ENCODE results near the gene HCST. TPM values are rescaled to one million over a fixed set of nuclear protein-coding genes. Genes with fewer than 3 reads are reported as not detected.
A peak's percentile ranks its signal among the peaks of the same experiment; 100 is the strongest.

The HCST gene
- total RNA-seq, 6 experiments from 2014 or later: 0.96 to 4.1 (median 1.2) TPM

DNA sequence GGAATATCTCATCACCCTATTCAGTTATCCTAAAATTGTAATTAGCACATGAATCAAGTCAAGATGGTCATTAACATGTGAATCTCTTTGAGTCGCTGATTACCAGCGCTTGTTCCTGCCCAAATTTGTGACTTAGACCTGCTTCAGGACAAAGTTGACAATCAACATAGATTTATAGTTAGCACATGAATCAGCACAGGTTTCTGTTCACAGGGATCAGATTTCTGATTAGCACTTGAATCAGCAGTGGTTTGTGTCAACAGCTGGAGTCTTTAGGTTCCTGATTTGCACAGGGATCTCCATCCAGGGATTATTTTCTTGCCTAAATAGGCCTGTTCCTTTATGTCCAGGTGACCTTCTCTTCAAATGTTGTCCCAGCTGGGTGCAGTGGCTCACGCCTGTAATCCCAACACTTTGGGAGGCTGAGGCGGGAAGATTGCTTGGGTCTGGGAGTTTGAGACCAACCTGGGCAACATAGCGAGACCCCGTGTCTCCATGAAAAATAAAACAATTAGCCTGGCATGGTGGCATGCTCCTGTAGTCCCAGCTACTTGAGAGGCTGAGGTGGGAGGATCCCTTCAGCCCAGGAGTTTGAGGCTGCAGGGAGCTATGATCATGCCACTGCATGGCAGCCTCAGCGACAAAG lies 30.1 kb downstream of the HCST start:
- Mint-ChIP-seq H3K27me3 (ENCODE audit: insufficient read depth) (no peaks in the 10 kb centered on the region), H3K4me3 (no peak overlapping the region), H3K27ac (no peak overlapping the region), H3K36me3 (ENCODE audit: low read depth) (no peaks in the 10 kb centered on the region), H3K4me1 (ENCODE audit: low read depth) (peaks cover 36% of the 10 kb centered on the region), H3K9me3 (no peaks in the 10 kb centered on the region)
- no peak for TF ChIP-seq CTCF (IDR thresholded peaks at IDR 0.05)
- no peak for DNase-seq

DNA sequence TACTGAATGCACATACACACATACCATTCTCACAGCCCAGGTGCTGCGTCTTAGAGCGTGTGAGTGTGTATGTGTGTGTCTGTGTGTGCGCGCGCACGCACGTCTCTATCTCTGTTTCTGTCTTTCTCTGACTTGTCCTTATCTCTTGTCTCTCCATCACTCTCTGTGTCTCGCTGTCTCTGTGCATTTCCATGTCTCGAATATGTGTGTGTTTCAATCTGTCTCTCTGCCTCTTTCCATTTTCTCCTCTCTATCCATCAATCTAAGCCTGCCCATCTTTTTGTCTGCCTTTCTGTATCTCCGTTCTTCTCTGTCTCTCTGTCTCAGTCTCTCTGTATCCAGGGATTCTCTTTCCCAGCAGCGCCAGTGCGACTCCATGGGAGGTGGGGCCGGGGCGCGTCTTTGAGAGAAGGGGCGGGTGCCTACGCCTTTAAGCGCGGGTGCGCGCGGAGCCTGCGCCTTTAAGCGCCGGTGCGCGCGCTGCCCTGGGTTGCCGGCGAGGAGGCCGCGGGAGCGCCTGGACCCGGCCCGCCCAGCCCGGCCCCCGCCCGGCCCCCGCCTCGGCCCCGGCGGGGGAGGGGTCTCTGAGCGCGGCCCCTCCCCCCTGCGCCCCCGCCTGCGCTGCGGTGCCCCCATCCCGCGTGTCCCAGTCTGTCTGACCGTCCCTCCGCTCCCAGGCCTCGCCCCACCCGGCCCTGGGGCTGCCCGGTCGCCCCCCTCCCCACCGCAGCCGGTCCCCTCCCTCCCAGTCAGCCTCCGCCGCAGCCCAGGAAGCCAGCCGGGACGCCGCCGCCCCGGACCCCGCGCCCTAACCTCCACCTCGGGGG lies 33.8 kb downstream of the HCST start, which contains the start of gene LRFN3:
TSS of gene LRFN3 (plus strand) at position 464 of the 827 bp plus-strand sequence. CDS start 3,052 bp downstream, outside the sequence.
- Mint-ChIP-seq H3K27ac (no peak within 1 kb of the TSS), H3K4me3 (peak within 1 kb of the TSS; percentile 93), H3K27me3 (ENCODE audit: insufficient read depth) (no peaks in the 10 kb centered on the region), H3K9me3 (no peaks in the 10 kb centered on the region), H3K4me1 (ENCODE audit: low read depth) (peaks cover 39% of the 10 kb centered on the region), H3K36me3 (ENCODE audit: low read depth) (peaks cover 5% of the 10 kb centered on the region)
- TF ChIP-seq CTCF (IDR thresholded peaks at IDR 0.05): no peak
- DNase-seq: peak; percentile 20

DNA sequence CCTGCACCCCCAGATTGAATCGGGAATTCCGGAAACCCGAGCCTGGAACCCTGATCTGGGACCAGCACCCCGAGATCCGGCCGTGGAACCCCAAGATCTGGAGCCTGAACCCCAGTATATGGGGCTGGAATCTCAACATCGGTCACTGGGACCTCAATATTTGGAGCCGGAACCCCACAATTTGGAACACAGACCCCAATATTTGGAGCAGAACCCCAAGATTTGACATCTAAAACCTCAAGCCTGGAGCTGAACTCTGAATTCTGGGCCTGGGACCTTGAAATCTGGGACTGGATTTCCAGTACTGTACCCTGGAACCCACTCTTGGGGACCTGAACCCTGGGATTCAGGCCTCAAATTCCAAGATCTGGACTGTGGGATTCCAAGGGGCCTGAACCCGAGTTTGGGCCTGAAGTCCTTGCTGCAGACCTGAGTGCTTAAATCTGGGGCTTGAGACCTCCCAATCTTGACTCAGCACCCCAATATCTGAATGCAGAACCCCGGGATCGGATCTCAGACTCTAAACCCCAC lies 34.5 kb downstream of the HCST start:
- Mint-ChIP-seq H3K4me1 (ENCODE audit: low read depth) (peaks cover 35% of the 10 kb centered on the region), H3K9me3 (no peaks in the 10 kb centered on the region), H3K27ac (no peak overlapping the region), H3K36me3 (ENCODE audit: low read depth) (peaks cover 8% of the 10 kb centered on the region), H3K27me3 (ENCODE audit: insufficient read depth) (no peaks in the 10 kb centered on the region), H3K4me3 (peak overlapping the region; percentile 79)
- no peak for TF ChIP-seq CTCF (IDR thresholded peaks at IDR 0.05)
- DNase-seq: no peak

DNA sequence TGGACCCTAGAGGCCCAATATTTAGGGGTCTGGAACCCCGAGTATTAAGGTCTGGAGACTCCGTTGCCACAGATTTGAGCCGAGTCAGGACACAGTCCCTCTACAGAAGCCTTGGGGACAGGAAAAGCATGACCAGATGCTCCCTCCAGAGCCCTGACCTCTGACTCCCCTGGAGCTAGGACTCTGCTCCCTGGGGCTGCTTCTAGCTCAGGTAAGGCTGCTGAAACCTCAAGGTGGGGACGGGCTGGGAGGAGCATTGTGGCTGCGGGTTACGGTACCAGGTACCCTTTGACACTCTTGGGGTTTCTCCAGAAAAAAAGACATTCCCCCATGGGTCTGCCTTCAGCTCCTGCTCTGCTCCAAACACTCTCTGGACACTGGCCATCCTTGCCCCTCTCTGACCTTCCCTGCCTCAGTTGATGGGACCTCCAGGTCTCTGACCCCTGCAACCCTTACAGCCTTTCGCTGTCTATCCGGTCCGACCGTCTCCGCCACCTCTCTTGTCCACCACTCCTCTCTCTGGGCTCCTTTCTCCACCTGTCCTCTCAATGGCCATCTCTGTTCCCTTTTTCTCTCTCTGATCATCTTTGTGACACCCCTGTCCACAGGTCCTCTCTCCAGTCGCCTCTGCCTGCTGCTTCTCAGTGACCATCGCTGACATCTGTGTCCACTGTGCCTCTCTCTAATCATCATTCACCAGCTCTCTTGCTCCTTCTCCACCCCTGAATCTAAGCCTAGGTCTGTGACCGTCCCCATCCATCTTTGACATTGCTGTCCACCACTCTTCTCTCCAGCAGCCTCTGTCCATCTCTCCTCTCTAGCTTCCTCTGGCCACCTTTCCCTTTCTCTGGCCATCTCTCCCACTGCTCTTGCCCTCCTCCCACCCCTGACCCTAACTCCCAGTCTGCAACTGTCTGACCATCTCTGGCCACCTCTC lies 35.3 kb downstream of the HCST start:
- no peaks in the 10 kb centered on the region for H3K9me3 Mint-ChIP-seq
- peak overlapping the region; percentile 79 for H3K4me3 Mint-ChIP-seq
- peaks cover 31% of the 10 kb centered on the region for H3K4me1 Mint-ChIP-seq (ENCODE audit: low read depth)
- H3K27ac Mint-ChIP-seq: no peak overlapping the region
- TF ChIP-seq CTCF (IDR thresholded peaks at IDR 0.05): no peak
- peaks cover 8% of the 10 kb centered on the region for H3K36me3 Mint-ChIP-seq (ENCODE audit: low read depth)
- no peaks in the 10 kb centered on the region for H3K27me3 Mint-ChIP-seq (ENCODE audit: insufficient read depth)
- no peak for DNase-seq

All from HFFc6 (cell line).